Epithelial cell of esophagus (primary cell): ENCODE measurements around the gene TAF6.
A peak's percentile ranks its signal among the peaks of the same experiment; 100 is the strongest.
"Not testable (repeated sequence)": the region's sequence is repeated elsewhere in the genome, so short reads cannot be mapped to it uniquely, and the experiment has no call there.

Experiments
- DNase-seq: peaks from one replicate; pipeline ENCODE4 v3.0.0; 2010; ENCODE audit warnings: low read depth
- H3K4me3 ChIP-seq: 2 replicates; pipeline ENCODE4 v1.5.1; 2011; ENCODE audit warnings: mild to moderate bottlenecking, low read length, control low read depth
- TF ChIP-seq, protein P1 (sequence below): IDR thresholded peaks from 2 replicates; pipeline ENCODE4 v1.5.1; 2011; ENCODE audit warnings: low read depth, mild to moderate bottlenecking, low read length, control low read depth, inconsistent platforms; ENCODE audit not compliant: insufficient read depth; ENCODE audit errors: missing control alignments

Gene TAF6

DNA sequence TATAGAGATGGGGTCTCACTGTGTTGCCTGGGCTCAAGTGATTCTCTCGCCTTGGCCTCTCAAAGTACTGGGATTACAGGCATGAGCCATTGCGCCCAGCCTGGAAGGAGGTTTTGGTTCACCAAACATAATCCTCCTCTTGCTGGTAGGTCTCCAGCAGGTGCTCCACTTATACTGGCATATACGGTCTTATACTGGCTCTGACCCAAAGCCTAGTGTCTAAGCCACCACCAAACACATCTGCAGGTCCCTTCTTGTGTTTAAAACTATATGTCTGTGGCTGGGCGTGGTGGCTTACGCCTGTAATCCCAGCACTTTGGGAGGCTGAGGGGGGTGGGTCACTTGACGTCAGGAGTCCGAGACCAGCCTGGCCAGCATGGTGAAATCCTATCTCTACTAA, 13.0 kb upstream of the TAF6 start:
- DNase-seq: no peak
- no peak overlapping the region for H3K4me3 ChIP-seq
- TF ChIP-seq, protein P1, sequence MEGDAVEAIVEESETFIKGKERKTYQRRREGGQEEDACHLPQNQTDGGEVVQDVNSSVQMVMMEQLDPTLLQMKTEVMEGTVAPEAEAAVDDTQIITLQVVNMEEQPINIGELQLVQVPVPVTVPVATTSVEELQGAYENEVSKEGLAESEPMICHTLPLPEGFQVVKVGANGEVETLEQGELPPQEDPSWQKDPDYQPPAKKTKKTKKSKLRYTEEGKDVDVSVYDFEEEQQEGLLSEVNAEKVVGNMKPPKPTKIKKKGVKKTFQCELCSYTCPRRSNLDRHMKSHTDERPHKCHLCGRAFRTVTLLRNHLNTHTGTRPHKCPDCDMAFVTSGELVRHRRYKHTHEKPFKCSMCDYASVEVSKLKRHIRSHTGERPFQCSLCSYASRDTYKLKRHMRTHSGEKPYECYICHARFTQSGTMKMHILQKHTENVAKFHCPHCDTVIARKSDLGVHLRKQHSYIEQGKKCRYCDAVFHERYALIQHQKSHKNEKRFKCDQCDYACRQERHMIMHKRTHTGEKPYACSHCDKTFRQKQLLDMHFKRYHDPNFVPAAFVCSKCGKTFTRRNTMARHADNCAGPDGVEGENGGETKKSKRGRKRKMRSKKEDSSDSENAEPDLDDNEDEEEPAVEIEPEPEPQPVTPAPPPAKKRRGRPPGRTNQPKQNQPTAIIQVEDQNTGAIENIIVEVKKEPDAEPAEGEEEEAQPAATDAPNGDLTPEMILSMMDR: no peak

DNA sequence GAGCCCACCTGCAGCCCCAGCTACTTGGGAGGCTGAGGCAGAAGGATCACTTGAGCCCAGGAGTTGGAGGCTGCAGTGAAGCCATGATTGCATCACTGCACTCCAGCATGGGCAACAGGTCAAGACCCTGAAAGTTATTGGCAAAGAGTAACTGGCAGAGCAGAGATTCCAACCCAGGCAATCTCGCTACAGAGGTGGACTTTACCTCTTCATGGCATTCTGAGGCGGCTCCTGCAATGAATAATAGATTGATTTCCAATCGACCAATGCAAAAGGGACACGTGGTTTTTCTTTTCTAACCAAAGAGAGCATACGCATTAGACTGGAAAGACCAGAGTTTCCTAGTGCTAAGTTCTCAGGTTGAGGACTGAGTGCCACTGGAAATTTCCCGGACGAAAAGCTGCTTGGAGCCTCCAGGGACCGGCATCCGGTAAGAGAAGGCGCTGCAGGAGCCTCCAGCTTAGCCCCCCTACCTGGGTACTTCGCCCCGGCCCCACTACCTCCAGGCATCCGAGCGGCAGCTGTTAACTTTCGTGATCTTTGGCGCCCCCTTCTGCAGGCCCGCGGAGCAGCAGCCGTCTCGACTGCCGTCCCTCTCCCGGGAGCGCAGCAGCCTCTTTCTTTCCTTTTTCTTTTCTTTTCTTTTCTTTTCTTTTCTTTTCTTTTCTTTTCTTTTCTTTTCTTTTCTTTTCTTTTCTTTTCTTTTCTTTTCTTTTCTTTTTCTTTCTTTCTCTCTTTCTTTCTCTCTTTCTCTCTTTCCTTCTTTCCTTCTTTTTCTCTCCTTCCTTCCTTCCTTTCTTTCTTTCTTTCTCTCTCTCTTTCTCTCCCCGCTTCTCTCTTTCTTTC, 11.7 kb upstream of the TAF6 start:
- peak; percentile 64 for DNase-seq
- TF ChIP-seq, protein P1: peak; percentile 77
- no peak overlapping the region for H3K4me3 ChIP-seq

DNA sequence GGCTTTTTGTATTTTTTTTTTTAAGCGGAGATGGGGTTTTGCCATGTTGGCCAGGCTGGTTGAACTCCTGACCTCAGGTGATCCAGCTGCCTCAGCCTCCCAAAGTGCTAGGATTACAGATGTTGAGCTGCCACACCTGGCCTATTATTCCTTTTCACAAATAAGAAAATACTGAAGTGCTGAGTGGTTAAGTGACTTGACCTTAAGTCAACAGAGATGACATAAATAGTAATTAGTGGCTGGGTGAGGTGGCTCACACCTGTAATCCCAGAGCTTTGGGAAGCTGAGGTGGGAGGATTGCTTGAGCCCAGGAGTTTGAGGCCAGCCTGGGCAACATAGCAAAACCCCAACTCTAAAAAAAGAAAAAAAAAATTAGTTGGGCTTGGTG, 11.1 kb upstream of the TAF6 start:
- DNase-seq: peak; percentile 67
- H3K4me3 ChIP-seq: not testable (repeated sequence)

DNA sequence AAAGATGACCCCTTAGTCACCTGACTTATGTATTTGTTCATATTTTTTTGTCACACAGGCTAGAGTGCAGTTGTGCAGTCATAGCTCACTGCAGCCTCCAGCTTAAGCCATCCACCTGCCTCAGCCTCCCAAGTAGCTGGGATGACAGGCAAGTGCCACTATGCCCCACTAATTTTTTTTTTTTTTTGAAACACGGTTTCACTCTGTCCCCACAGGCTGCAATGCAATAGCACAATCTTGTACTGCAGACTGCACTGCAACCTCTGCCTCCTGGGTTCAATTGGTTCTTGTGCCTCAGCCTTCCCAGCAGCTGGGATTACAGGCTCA, 9.4 kb upstream of the TAF6 start:
- H3K4me3 ChIP-seq: no peak overlapping the region
- TF ChIP-seq, protein P1: no peak
- no peak for DNase-seq

DNA sequence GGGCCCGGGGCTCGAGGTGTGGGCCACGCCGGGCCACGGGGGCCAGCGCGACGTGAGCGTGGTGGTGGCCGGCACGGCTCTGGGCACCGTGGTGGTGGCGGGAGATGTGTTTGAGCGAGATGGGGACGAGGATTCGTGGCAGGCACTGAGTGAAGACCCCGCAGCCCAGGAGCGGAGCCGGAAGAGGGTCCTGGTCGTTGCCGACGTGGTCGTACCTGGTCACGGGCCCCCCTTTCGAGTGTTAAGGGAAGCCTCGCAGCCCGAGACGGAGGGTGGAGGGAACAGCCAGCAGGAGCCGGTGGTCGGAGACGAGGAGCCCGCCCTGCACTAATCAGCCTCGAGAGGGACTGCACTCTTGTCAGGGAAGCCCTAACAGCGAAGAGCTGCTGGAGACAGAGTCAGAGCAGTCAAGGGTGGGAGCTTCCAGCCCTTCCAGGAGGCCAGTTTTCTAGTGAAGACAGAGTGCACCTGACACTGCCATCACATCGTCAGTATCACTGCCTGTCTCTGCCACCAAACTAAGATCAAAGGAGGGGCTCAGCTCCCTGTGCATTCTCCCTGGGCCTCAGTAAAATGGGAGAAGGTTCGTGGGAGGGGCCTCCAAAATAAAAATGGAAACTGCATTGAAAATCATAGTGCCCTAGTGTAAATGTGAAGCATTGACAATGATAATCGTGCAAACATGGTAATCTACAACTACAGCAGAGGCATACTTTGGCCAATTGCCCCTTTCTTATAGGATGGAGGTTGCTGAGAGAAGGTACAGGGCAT, 8.9 kb upstream of the TAF6 start:
- DNase-seq: no peak
- TF ChIP-seq, protein P1: no peak
- H3K4me3 ChIP-seq: peak overlapping the region; percentile 92

DNA sequence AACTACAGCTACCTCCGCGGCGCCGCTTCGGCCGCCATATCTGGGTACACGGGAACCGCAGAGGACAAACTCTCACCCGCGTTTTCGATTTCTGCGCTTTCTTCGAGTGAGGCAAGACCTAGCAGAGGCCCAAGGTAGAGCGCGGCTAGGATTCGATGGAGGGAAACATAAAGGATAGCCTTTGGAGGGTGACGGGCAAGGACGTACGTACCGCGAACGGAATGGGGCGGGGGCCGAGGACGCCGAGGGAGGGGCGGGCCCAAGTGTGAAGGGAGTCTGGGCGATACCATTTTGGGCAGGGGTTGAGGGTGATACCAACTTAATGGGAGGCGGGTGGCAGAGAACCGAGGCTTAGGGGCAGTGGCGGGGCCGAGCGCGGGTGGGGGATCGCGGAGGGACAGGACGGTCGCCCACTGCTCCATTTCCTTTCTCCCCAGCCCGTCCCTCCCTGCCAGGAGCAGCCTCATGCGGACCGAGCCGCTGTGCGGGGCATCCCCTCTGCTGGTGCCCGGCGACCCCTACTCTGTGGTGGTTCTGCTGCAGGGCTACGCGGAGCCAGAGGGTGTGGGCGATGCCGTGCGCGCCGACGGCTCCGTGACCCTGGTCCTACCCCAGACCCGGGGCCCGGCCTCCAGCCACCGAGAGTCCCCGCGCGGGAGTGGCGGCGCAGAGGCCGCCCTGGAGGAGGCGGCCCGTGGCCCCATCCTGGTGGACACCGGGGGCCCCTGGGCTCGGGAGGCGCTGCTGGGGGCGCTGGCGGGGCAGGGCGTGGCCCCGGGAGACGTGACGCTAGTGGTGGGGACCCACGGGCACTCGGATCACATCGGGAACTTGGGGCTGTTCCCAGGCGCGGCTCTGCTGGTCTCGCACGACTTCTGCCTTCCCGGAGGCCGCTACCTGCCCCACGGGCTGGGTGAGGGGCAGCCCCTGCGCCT, 8.0 kb upstream of the TAF6 start, which contains the start of gene MBLAC1:
MBLAC1 (plus strand) TSS at position 37 of the 935 bp plus-strand sequence; CDS start at position 466, 429 bp downstream.
- peak; percentile 90 for DNase-seq
- peak within 1 kb of the TSS; percentile 92 for H3K4me3 ChIP-seq
- TF ChIP-seq, protein P1: no peak
